Endothelial cell of umbilical vein (primary cell): ENCODE measurements around the gene AMBP. TPM values are rescaled to one million over a fixed set of nuclear protein-coding genes. Genes with fewer than 3 reads are reported as not detected.

Experiments used
- BruUV-seq: library from RNA; stranded (reverse); fragments of 400-500 nt; replicated peaks from 2 replicates; lab custom pipeline; 2021; lab: Mats Ljungman, UMichigan
- CTCF ChIA-PET: fragments of 300-600, 350-600 bp; sonication (Branson Sonifier 250); formaldehyde crosslinking; loops from one replicate; lab custom pipeline; 2021; ENCODE audit warnings: antibody characterized with exemption, inconsistent platforms; lab: Charles Lee
- POLR2A ChIA-PET: fragments of 300-600, 350-600 bp; sonication (Branson Sonifier 250); formaldehyde crosslinking; loops from one replicate; lab custom pipeline; 2021; ENCODE audit warnings: antibody characterized with exemption, inconsistent platforms; lab: Charles Lee
- DNase-seq: peaks from one replicate; pipeline ENCODE4 v3.0.0-alpha.2; 2011; ENCODE audit warnings: low read depth, low spot score
- FAIRE-seq: peaks from 2 replicates; lab custom pipeline; 2011; peaks lifted over from hg19 to GRCh38; lab: Jason Lieb, UNC
- H2AFZ ChIP-seq: 2 replicates; pipeline ENCODE4 v1.6.0; 2012; ENCODE audit warnings: low read depth, low read length, control low read depth, inconsistent platforms
- H3K27ac ChIP-seq: 2 replicates; pipeline ENCODE4 v1.5.1; 2011; ENCODE audit warnings: low read depth, mild to moderate bottlenecking, control low read depth, low read length, moderate library complexity; ENCODE audit not compliant: insufficient read depth
- H3K27me3 ChIP-seq, 2 experiments: 2 replicates each; pipeline versions ENCODE4 v1.6.0 to v1.6.1; 2011; ENCODE audit warnings: low read length in 2 of 2, mixed read lengths in 1 of 2; ENCODE audit not compliant: control insufficient read depth in 2 of 2, insufficient read depth in 2 of 2
- H3K36me3 ChIP-seq, 2 experiments: 2 replicates in 1 of 2; 3 replicates in 1 of 2; pipeline ENCODE4 v1.5.1; 2011; ENCODE audit warnings: low read length in 2 of 2, mild to moderate bottlenecking in 1 of 2, moderate library complexity in 1 of 2; ENCODE audit not compliant: control insufficient read depth in 2 of 2, insufficient read depth in 2 of 2; ENCODE audit errors: extremely low read depth in 1 of 2
- H3K4me1 ChIP-seq: 3 replicates; pipeline ENCODE4 v1.5.1; 2011; ENCODE audit warnings: mild to moderate bottlenecking, low read length; ENCODE audit not compliant: control insufficient read depth, insufficient read depth; ENCODE audit errors: extremely low read depth
- H3K4me2 ChIP-seq: 2 replicates; pipeline ENCODE4 v1.6.1; 2011; ENCODE audit warnings: low read length, control low read depth, mixed read lengths; ENCODE audit not compliant: insufficient read depth
- H3K4me3 ChIP-seq, 3 experiments: fragments of 200-600 bp in 1 of 3; sonication (generic), shearing (Covaris generic) in 1 of 3; replicated peaks in 1 of 3; 2 replicates each; pipeline ENCODE4 v1.5.1; 2011 to 2016; ENCODE audit warnings: control low read depth in 3 of 3, low read length in 3 of 3, mild to moderate bottlenecking in 2 of 3, inconsistent platforms in 1 of 3, low read depth in 1 of 3, moderate library complexity in 1 of 3; ENCODE audit not compliant: insufficient read depth in 1 of 3
- H3K79me2 ChIP-seq: 2 replicates; pipeline ENCODE4 v1.6.0; 2012; ENCODE audit warnings: low read length, inconsistent platforms; ENCODE audit not compliant: control insufficient read depth, insufficient read depth
- H3K9ac ChIP-seq: replicated peaks from 2 replicates; pipeline ENCODE3; 2011; ENCODE audit warnings: low read length, control low read depth; ENCODE audit not compliant: insufficient read depth; ENCODE audit errors: extremely low read depth
- H3K9me1 ChIP-seq: replicated peaks from 3 replicates; pipeline ENCODE4 v1.6.0; 2011; ENCODE audit warnings: mild to moderate bottlenecking, low read length; ENCODE audit not compliant: control insufficient read depth, insufficient read depth; ENCODE audit errors: extremely low read depth
- H3K9me3 ChIP-seq: replicated peaks from 2 replicates; pipeline ENCODE4 v1.5.1; 2012; ENCODE audit warnings: low read length, inconsistent platforms; ENCODE audit not compliant: control insufficient read depth, insufficient read depth
- H4K20me1 ChIP-seq: replicated peaks from 2 replicates; pipeline ENCODE3; 2011; ENCODE audit warnings: mild to moderate bottlenecking, low read length; ENCODE audit not compliant: control insufficient read depth, insufficient read depth; ENCODE audit errors: extremely low read depth
- EZH2 ChIP-seq: IDR thresholded peaks from 2 replicates; pipeline ENCODE4 v1.6.1; 2012; ENCODE audit warnings: borderline replicate concordance, low read depth, mild to moderate bottlenecking, moderate library complexity, low read length, inconsistent platforms; ENCODE audit not compliant: severe bottlenecking
- GATA2 ChIP-seq: IDR thresholded peaks from 2 replicates; pipeline ENCODE4 v1.7.0; 2011; ENCODE audit warnings: low read depth, mild to moderate bottlenecking, moderate library complexity, mixed read lengths, low read length; ENCODE audit not compliant: insufficient read length, insufficient read depth
- JUN ChIP-seq: IDR thresholded peaks from 2 replicates; pipeline ENCODE4 v1.6.1; 2011; ENCODE audit warnings: borderline replicate concordance, low read depth; ENCODE audit not compliant: insufficient read length, insufficient read depth
- MYC ChIP-seq: IDR thresholded peaks from one replicate; pipeline ENCODE4 v1.6.1; 2011; ENCODE audit warnings: mild to moderate bottlenecking, low read depth, low read length
- POLR2AphosphoS5 ChIP-seq: IDR thresholded peaks from 2 replicates; pipeline ENCODE4 v1.6.1; 2012; ENCODE audit warnings: low read depth, mild to moderate bottlenecking, control low read depth, low read length, moderate library complexity; ENCODE audit not compliant: insufficient read depth
- dilution Hi-C: fragments of 300-500 bp; cut with MboI; formaldehyde crosslinking; loops from one replicate; pipeline ENCODE4 v1.15.0; 2019; ENCODE audit warnings: low sequenced_read_pairs; ENCODE audit not compliant: extremely low pct_ligation_motif_present
- intact Hi-C: fragments of 100-400 bp; cut with micrococcal nuclease; formaldehyde crosslinking; loops from one replicate; pipeline ENCODE4 v1.10.0; 2022
- polyA plus RNA-seq, 4 experiments: library from polyadenylated mRNA; depleted of rRNA in 3 of 4; stranded (reverse) in 3 of 4; unstranded in 1 of 4; fragments of >200 nt; gene quantifications; 2 replicates each; pipeline versions ENCODE4 v1.2.1 to v1.2.3, GENCODE V29; 2011 to 2012; ENCODE audit warnings: missing spikeins in 1 of 4
- total RNA-seq: library from RNA; stranded (reverse); gene quantifications from 2 replicates; pipeline ENCODE4 v1.2.3, GENCODE V29; 2021
- TF ChIP-seq, protein P1 (sequence below): IDR thresholded peaks from 2 replicates; pipeline ENCODE4 v1.6.1; 2011; ENCODE audit not compliant: insufficient read depth, insufficient read length
- TF ChIP-seq, protein P2 (sequence below), 2 donors: IDR thresholded peaks; 1 replicate in 1 of 2; 2 replicates in 1 of 2; pipeline ENCODE4 v1.5.1; 2011; ENCODE audit warnings: low read length in 2 of 2, mild to moderate bottlenecking in 2 of 2, moderate library complexity in 2 of 2, control low read depth in 1 of 2, inconsistent platforms in 1 of 2, low read depth in 1 of 2; ENCODE audit not compliant: insufficient read depth in 1 of 2; ENCODE audit errors: extremely low read depth in 1 of 2

Gene AMBP
- total and polyA plus RNA-seq, 2 donors (not counting 3 experiments of a cell fraction or from before 2014, with no cell fraction given) = not detected

GRCh38 chr9:114124666-114125475 lies 46.8 kb upstream of the AMBP start:
- Histone ChIP-seq H3K9me3 (no peaks in the 10 kb centered on the region), H3K27ac (no peak overlapping the region), H3K36me3 (no peaks in the 10 kb centered on the region), H3K4me2 (no peak overlapping the region), H3K9me1 (no peaks in the 10 kb centered on the region), H3K9ac (no peak overlapping the region), H3K4me3 (no peak overlapping the region), H2AFZ (no peak overlapping the region), H4K20me1 (no peaks in the 10 kb centered on the region), H3K4me1 (no peaks in the 10 kb centered on the region), H3K79me2 (no peaks in the 10 kb centered on the region), H3K27me3 (peaks cover 15 to 19% of the 10 kb centered on the region in 2 experiments)
- TF ChIP-seq EZH2 (no peak), POLR2AphosphoS5 (no peak), GATA2 (no peak), JUN (no peak), MYC (no peak)
- TF ChIP-seq, protein P1, sequence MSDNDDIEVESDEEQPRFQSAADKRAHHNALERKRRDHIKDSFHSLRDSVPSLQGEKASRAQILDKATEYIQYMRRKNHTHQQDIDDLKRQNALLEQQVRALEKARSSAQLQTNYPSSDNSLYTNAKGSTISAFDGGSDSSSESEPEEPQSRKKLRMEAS = no peak
- TF ChIP-seq, protein P2, sequence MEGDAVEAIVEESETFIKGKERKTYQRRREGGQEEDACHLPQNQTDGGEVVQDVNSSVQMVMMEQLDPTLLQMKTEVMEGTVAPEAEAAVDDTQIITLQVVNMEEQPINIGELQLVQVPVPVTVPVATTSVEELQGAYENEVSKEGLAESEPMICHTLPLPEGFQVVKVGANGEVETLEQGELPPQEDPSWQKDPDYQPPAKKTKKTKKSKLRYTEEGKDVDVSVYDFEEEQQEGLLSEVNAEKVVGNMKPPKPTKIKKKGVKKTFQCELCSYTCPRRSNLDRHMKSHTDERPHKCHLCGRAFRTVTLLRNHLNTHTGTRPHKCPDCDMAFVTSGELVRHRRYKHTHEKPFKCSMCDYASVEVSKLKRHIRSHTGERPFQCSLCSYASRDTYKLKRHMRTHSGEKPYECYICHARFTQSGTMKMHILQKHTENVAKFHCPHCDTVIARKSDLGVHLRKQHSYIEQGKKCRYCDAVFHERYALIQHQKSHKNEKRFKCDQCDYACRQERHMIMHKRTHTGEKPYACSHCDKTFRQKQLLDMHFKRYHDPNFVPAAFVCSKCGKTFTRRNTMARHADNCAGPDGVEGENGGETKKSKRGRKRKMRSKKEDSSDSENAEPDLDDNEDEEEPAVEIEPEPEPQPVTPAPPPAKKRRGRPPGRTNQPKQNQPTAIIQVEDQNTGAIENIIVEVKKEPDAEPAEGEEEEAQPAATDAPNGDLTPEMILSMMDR (IDR thresholded peaks at IDR 0.05; ENCODE audit: extremely low read depth in 1 of 2, insufficient read depth in 1 of 2, low read depth in 1 of 2, low read length in 2 of 2) = no peak
- CTCF ChIA-PET = interaction anchor here (1.1 to 2.2 kb wide), 2 partner anchors 17 to 43 kb away, joined by 3 to 15 read pairs; no protein-coding TSS in a partner anchor
- FAIRE-seq = no peak
- dilution Hi-C loops = no loop called here
- POLR2A ChIA-PET = no interaction called here
- intact Hi-C loops = no loop called here
- no peak for DNase-seq
- BruUV-seq = no TSS peak
